HepG2 (cell line): ENCODE measurements around the gene ZFHX3. TPM values are rescaled to one million over a fixed set of nuclear protein-coding genes. Genes with fewer than 3 reads are reported as not detected.

Source experiments
- CBFB ChIP-seq: sonication (generic); formaldehyde crosslinking; IDR thresholded peaks from 2 replicates; pipeline ENCODE4 v1.4.0; 2020; ENCODE audit warnings: missing genetic modification reagents
- KDM3A ChIP-seq: IDR thresholded peaks from 2 replicates; pipeline ENCODE4 v1.6.1; 2018; ENCODE audit warnings: low read depth, missing compliant biosample characterization
- MAZ ChIP-seq, 2 experiments: sonication (generic) in 1 of 2; formaldehyde crosslinking in 1 of 2; IDR thresholded peaks; 2 replicates each; pipeline versions ENCODE4 v1.5.0 to v1.6.1; 2012 to 2020; ENCODE audit warnings: low read depth in 2 of 2, mild to moderate bottlenecking in 2 of 2, borderline replicate concordance in 1 of 2, improper control_type of control experiment in 1 of 2, low read length in 1 of 2, missing genetic modification reagents in 1 of 2, moderate library complexity in 1 of 2
- RBFOX2 ChIP-seq: fragments of 200-400 bp; formaldehyde crosslinking; IDR thresholded peaks from 2 replicates; pipeline ENCODE4 v1.6.1; 2017; ENCODE audit warnings: low read depth, mild to moderate bottlenecking, low read length
- SAP130 ChIP-seq: IDR thresholded peaks from 2 replicates; pipeline ENCODE4 v1.6.1; 2016; ENCODE audit warnings: low read depth
- ZNF121 ChIP-seq: sonication (generic); formaldehyde crosslinking; IDR thresholded peaks from 2 replicates; pipeline ENCODE4 v1.5.0; 2020; ENCODE audit warnings: mild to moderate bottlenecking, missing genetic modification reagents
- ZNF20 ChIP-seq: sonication (generic); formaldehyde crosslinking; IDR thresholded peaks from 2 replicates; pipeline ENCODE4 v1.4.0; 2020; ENCODE audit warnings: mild to moderate bottlenecking, moderate library complexity, missing genetic modification reagents
- ZNF263 ChIP-seq: sonication (generic); formaldehyde crosslinking; IDR thresholded peaks from 2 replicates; pipeline ENCODE4 v1.4.0; 2020; ENCODE audit warnings: missing genetic modification reagents
- ZZZ3 ChIP-seq: sonication (generic); formaldehyde crosslinking; IDR thresholded peaks from 2 replicates; pipeline ENCODE4 v1.4.0; 2020; ENCODE audit warnings: missing genetic modification reagents, mild to moderate bottlenecking, borderline replicate concordance
- polyA plus RNA-seq, 8 experiments: library from polyadenylated mRNA; depleted of rRNA in 3 of 8; stranded (reverse) in 7 of 8; unstranded in 1 of 8; fragments of >200 nt; fragmentation: Illumina TruSeq in 4 of 8; extraction: Trizol in 4 of 8; gene quantifications; 2 replicates each; pipeline versions ENCODE4 v1.2.1 to v1.2.3, GENCODE V29; 2011 to 2016; ENCODE audit warnings: low read depth in 4 of 8, missing spikeins in 1 of 8, mixed read lengths in 1 of 8; ENCODE audit not compliant: insufficient read depth in 1 of 8
- total RNA-seq, 5 experiments: library from RNA; depleted of rRNA; stranded (reverse); fragments of >200 nt; fragmentation: Illumina TruSeq; extraction: Trizol; gene quantifications; 2 replicates each; pipeline ENCODE4 v1.2.3, GENCODE V29; 2016; ENCODE audit warnings: low read depth in 1 of 5
- TF ChIP-seq, protein P1 (sequence below), 2 experiments: fragments of 450-650 bp in 1 of 2; sonication (generic) in 1 of 2; formaldehyde crosslinking in 1 of 2; IDR thresholded peaks; 2 replicates each; pipeline versions ENCODE4 v1.6.1 to v1.8.0; 2016 to 2022; ENCODE audit warnings: antibody characterized with exemption in 1 of 2, mild to moderate bottlenecking in 1 of 2, missing genetic modification reagents in 1 of 2
- TF ChIP-seq, protein P2 (sequence below): sonication (generic); formaldehyde crosslinking; IDR thresholded peaks from 2 replicates; pipeline ENCODE4 v1.4.0; 2020; ENCODE audit warnings: mild to moderate bottlenecking, missing genetic modification reagents
- TF ChIP-seq, protein P3 (sequence below): sonication (generic); formaldehyde crosslinking; IDR thresholded peaks from 2 replicates; pipeline ENCODE4 v1.5.1; 2020; ENCODE audit warnings: missing genetic modification reagents, mild to moderate bottlenecking, borderline replicate concordance
- TF ChIP-seq, protein P4 (sequence below): sonication (generic); formaldehyde crosslinking; IDR thresholded peaks from 2 replicates; pipeline ENCODE4 v1.8.1; 2023; ENCODE audit warnings: missing genetic modification reagents, inconsistent platforms, borderline replicate concordance
- TF ChIP-seq, protein P5 (sequence below): sonication (generic); IDR thresholded peaks from 2 replicates; pipeline ENCODE4 v1.6.1; 2016; ENCODE audit warnings: low read depth, borderline replicate concordance

ZFHX3 gene
- total and polyA plus RNA-seq, 2 of the 13 experiments (the other 11 are each of a cell fraction or from before 2014, with no cell fraction given), result 5.0 to 6.0 TPM

DNA sequence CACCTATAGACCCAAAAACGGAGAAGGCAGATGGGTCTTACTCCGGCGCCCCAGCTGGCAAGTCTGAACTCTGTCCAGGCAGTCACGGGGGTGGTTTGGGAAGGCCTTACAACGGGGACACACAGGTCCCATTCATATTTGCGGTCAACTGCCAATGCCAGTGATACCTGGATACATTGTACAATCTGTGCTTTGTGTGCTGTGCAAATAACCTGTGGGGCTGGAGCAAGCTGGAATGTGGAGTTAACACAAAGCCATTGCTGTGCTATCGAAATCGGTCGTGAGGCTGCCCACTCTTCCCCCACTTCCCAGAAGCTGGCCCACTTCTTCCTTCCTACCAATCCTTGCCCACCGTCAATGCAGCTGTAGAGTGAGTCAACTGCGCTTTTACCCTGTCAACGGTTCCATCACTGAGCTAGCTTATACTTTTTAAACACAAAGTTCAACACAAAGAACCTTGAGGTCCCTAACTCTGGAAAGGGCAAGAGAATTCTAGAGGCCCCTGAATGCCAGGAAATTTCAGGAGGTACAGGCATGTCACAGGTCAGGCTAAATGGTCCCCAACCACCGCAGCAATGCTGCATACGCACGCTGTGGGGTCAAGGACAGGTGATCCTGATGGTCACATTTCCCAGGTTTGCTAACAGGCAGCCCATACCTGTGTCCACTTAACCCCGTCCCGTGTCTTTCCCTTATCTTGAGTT is 122.8 kb downstream of the ZFHX3 start (continued):
- TF ChIP-seq, protein P1, sequence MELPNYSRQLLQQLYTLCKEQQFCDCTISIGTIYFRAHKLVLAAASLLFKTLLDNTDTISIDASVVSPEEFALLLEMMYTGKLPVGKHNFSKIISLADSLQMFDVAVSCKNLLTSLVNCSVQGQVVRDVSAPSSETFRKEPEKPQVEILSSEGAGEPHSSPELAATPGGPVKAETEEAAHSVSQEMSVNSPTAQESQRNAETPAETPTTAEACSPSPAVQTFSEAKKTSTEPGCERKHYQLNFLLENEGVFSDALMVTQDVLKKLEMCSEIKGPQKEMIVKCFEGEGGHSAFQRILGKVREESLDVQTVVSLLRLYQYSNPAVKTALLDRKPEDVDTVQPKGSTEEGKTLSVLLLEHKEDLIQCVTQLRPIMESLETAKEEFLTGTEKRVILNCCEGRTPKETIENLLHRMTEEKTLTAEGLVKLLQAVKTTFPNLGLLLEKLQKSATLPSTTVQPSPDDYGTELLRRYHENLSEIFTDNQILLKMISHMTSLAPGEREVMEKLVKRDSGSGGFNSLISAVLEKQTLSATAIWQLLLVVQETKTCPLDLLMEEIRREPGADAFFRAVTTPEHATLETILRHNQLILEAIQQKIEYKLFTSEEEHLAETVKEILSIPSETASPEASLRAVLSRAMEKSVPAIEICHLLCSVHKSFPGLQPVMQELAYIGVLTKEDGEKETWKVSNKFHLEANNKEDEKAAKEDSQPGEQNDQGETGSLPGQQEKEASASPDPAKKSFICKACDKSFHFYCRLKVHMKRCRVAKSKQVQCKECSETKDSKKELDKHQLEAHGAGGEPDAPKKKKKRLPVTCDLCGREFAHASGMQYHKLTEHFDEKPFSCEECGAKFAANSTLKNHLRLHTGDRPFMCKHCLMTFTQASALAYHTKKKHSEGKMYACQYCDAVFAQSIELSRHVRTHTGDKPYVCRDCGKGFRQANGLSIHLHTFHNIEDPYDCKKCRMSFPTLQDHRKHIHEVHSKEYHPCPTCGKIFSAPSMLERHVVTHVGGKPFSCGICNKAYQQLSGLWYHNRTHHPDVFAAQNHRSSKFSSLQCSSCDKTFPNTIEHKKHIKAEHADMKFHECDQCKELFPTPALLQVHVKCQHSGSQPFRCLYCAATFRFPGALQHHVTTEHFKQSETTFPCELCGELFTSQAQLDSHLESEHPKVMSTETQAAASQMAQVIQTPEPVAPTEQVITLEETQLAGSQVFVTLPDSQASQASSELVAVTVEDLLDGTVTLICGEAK (IDR thresholded peaks at IDR 0.05), result no peak
- TF ChIP-seq, protein P1 (CRISPR knock-in tag; IDR thresholded peaks at IDR 0.05), result peak; percentile 67
- TF ChIP-seq ZNF263 (CRISPR knock-in tag), result peak; percentile 78; the same call in 1 of the 2 replicates
- TF ChIP-seq KDM3A (CRISPR knock-in tag), result peak; percentile 78
- TF ChIP-seq, protein P2, sequence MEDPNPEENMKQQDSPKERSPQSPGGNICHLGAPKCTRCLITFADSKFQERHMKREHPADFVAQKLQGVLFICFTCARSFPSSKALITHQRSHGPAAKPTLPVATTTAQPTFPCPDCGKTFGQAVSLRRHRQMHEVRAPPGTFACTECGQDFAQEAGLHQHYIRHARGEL (CRISPR knock-in tag), result no peak
- peak; percentile 44 for TF ChIP-seq ZNF121 (CRISPR knock-in tag)
- TF ChIP-seq, protein P3, sequence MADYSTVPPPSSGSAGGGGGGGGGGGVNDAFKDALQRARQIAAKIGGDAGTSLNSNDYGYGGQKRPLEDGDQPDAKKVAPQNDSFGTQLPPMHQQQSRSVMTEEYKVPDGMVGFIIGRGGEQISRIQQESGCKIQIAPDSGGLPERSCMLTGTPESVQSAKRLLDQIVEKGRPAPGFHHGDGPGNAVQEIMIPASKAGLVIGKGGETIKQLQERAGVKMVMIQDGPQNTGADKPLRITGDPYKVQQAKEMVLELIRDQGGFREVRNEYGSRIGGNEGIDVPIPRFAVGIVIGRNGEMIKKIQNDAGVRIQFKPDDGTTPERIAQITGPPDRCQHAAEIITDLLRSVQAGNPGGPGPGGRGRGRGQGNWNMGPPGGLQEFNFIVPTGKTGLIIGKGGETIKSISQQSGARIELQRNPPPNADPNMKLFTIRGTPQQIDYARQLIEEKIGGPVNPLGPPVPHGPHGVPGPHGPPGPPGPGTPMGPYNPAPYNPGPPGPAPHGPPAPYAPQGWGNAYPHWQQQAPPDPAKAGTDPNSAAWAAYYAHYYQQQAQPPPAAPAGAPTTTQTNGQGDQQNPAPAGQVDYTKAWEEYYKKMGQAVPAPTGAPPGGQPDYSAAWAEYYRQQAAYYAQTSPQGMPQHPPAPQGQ (CRISPR knock-in tag), result 0 out of 2 replicates have a peak, but pooled peaks have one; percentile 85
- peak; percentile 46; the same call in 1 of the 2 replicates for TF ChIP-seq RBFOX2
- TF ChIP-seq ZZZ3 (CRISPR knock-in tag), result peak; percentile 9; the same call in 1 of the 2 replicates
- TF ChIP-seq, protein P4, sequence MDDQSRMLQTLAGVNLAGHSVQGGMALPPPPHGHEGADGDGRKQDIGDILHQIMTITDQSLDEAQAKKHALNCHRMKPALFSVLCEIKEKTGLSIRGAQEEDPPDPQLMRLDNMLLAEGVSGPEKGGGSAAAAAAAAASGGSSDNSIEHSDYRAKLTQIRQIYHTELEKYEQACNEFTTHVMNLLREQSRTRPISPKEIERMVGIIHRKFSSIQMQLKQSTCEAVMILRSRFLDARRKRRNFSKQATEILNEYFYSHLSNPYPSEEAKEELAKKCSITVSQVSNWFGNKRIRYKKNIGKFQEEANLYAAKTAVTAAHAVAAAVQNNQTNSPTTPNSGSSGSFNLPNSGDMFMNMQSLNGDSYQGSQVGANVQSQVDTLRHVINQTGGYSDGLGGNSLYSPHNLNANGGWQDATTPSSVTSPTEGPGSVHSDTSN, result no peak
- TF ChIP-seq ZNF20 (CRISPR knock-in tag), result no peak
- peak; percentile 84 for TF ChIP-seq SAP130
- TF ChIP-seq MAZ (IDR thresholded peaks at IDR 0.05; ENCODE audit: borderline replicate concordance, low read depth, low read length), result peak; percentile 61; the same call in 1 of the 2 replicates
- TF ChIP-seq MAZ (CRISPR knock-in tag; IDR thresholded peaks at IDR 0.05; ENCODE audit: low read depth), result peak; percentile 13; the same call in 1 of the 2 replicates
- TF ChIP-seq, protein P5, sequence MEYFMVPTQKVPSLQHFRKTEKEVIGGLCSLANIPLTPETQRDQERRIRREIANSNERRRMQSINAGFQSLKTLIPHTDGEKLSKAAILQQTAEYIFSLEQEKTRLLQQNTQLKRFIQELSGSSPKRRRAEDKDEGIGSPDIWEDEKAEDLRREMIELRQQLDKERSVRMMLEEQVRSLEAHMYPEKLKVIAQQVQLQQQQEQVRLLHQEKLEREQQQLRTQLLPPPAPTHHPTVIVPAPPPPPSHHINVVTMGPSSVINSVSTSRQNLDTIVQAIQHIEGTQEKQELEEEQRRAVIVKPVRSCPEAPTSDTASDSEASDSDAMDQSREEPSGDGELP, result peak; percentile 88
- peak; percentile 99 for TF ChIP-seq CBFB
